ENCODE measurements around the gene UBE2J2. TPM values are rescaled to one million over a fixed set of nuclear protein-coding genes. Genes with fewer than 3 reads are reported as not detected.

UBE2J2 gene
- total and polyA plus RNA-seq, 4 donors, result 21.0 to 30.4 (median 25.8) TPM

- Histone ChIP-seq H3K27me3 (ENCODE audit: control insufficient read depth in 4 of 4, insufficient read depth in 4 of 4, low read length in 3 of 4) (no peaks in the 10 kb centered on the region), H3K9ac (ENCODE audit: low read depth in 1 of 2, low read length in 2 of 2) (no peak overlapping the region), H3K9me3 (ENCODE audit: control insufficient read depth in 4 of 4, low read length in 3 of 4) (no peaks in the 10 kb centered on the region), H3K36me3 (ENCODE audit: control insufficient read depth in 4 of 4, insufficient read depth in 3 of 4, low read depth in 1 of 4, low read length in 3 of 4) (peaks cover 0 to 2% (median 0%) of the 10 kb centered on the region in 4 donors), H3K4me3 (ENCODE audit: low read depth in 1 of 3, low read length in 3 of 3) (no peak overlapping the region), H3K4me1 (ENCODE audit: control insufficient read depth in 4 of 4, insufficient read depth in 4 of 4, low read length in 3 of 4) (peaks cover 13 to 39% (median 32%) of the 10 kb centered on the region in 4 donors), H3K27ac (ENCODE audit: low read depth in 1 of 2, low read length in 2 of 2) (no peak overlapping the region)
- WGBS, result 94% methylated on average over 15 of the region's 15 CpGs
- TF ChIP-seq, protein P1, sequence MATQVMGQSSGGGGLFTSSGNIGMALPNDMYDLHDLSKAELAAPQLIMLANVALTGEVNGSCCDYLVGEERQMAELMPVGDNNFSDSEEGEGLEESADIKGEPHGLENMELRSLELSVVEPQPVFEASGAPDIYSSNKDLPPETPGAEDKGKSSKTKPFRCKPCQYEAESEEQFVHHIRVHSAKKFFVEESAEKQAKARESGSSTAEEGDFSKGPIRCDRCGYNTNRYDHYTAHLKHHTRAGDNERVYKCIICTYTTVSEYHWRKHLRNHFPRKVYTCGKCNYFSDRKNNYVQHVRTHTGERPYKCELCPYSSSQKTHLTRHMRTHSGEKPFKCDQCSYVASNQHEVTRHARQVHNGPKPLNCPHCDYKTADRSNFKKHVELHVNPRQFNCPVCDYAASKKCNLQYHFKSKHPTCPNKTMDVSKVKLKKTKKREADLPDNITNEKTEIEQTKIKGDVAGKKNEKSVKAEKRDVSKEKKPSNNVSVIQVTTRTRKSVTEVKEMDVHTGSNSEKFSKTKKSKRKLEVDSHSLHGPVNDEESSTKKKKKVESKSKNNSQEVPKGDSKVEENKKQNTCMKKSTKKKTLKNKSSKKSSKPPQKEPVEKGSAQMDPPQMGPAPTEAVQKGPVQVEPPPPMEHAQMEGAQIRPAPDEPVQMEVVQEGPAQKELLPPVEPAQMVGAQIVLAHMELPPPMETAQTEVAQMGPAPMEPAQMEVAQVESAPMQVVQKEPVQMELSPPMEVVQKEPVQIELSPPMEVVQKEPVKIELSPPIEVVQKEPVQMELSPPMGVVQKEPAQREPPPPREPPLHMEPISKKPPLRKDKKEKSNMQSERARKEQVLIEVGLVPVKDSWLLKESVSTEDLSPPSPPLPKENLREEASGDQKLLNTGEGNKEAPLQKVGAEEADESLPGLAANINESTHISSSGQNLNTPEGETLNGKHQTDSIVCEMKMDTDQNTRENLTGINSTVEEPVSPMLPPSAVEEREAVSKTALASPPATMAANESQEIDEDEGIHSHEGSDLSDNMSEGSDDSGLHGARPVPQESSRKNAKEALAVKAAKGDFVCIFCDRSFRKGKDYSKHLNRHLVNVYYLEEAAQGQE (IDR thresholded peaks at IDR 0.05), result no peak
- TF ChIP-seq TAF1 (conservative IDR thresholded peaks at IDR 0.05) (no peak), RXRA (IDR thresholded peaks at IDR 0.05) (no peak), EGR1 (IDR thresholded peaks at IDR 0.05; ENCODE audit: low read depth in 2 of 2) (no peak), RAD21 (IDR thresholded peaks at IDR 0.05) (no peak), MAX (IDR thresholded peaks at IDR 0.05) (no peak), JUND (IDR thresholded peaks at IDR 0.05) (no peak), FOXA1 (IDR thresholded peaks at IDR 0.05) (no peak), ZBTB33 (IDR thresholded peaks at IDR 0.05) (no peak), SP1 (IDR thresholded peaks at IDR 0.05) (no peak), GABPA (IDR thresholded peaks at IDR 0.05 in 1 of 2, conservative IDR thresholded peaks at IDR 0.05 in 1 of 2) (no peak), HNF4A (conservative IDR thresholded peaks at IDR 0.05) (no peak), FOXA2 (IDR thresholded peaks at IDR 0.05) (no peak), HNF4G (IDR thresholded peaks at IDR 0.05) (no peak), YY1 (IDR thresholded peaks at IDR 0.05) (no peak)
- DNase-seq (ENCODE audit: low spot score), result no peak
Observed at GRCh38 chr1:1274931-1275431, 1.3 kb upstream of the UBE2J2 start.

- Histone ChIP-seq H3K9ac (ENCODE audit: low read depth in 1 of 2, low read length in 2 of 2) (peak overlapping the region in 1 of 2 donors; percentile 81), H3K27ac (ENCODE audit: low read depth in 1 of 2, low read length in 2 of 2) (peak overlapping the region in 1 of 2 donors; percentile 69), H3K9me3 (ENCODE audit: control insufficient read depth in 4 of 4, low read length in 3 of 4) (no peaks in the 10 kb centered on the region), H3K4me3 (ENCODE audit: low read depth in 1 of 3, low read length in 3 of 3) (peak overlapping the region; percentile 54 to 94 (median 68)), H3K27me3 (ENCODE audit: control insufficient read depth in 4 of 4, insufficient read depth in 4 of 4, low read length in 3 of 4) (no peaks in the 10 kb centered on the region), H3K4me1 (ENCODE audit: control insufficient read depth in 4 of 4, insufficient read depth in 4 of 4, low read length in 3 of 4) (peaks cover 13 to 39% (median 32%) of the 10 kb centered on the region in 4 donors), H3K36me3 (ENCODE audit: control insufficient read depth in 4 of 4, insufficient read depth in 3 of 4, low read depth in 1 of 4, low read length in 3 of 4) (peaks cover 0 to 2% (median 0%) of the 10 kb centered on the region in 4 donors)
- 24% methylated on average over 31 of the region's 31 CpGs for WGBS
- DNase-seq (ENCODE audit: low spot score), result no peak
- TF ChIP-seq, protein P2, sequence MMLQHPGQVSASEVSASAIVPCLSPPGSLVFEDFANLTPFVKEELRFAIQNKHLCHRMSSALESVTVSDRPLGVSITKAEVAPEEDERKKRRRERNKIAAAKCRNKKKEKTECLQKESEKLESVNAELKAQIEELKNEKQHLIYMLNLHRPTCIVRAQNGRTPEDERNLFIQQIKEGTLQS (IDR thresholded peaks at IDR 0.05), result no peak
- TF ChIP-seq GABPA (IDR thresholded peaks at IDR 0.05 in 1 of 2, conservative IDR thresholded peaks at IDR 0.05 in 1 of 2), result no peak
- TF ChIP-seq RXRA (IDR thresholded peaks at IDR 0.05), result no peak
- no peak for TF ChIP-seq FOXA1 (IDR thresholded peaks at IDR 0.05)
- no peak for TF ChIP-seq JUND (IDR thresholded peaks at IDR 0.05)
- TF ChIP-seq RAD21 (IDR thresholded peaks at IDR 0.05), result no peak
- TF ChIP-seq TAF1 (conservative IDR thresholded peaks at IDR 0.05), result no peak
- no peak for TF ChIP-seq CTCF (IDR thresholded peaks at IDR 0.05; ENCODE audit: low read depth, low read length, missing input control)
- TF ChIP-seq NR2F2 (IDR thresholded peaks at IDR 0.05), result no peak
- no peak for TF ChIP-seq ZBTB33 (IDR thresholded peaks at IDR 0.05)
- no peak for TF ChIP-seq EGR1 (IDR thresholded peaks at IDR 0.05; ENCODE audit: low read depth in 2 of 2)
- no peak for TF ChIP-seq HNF4G (IDR thresholded peaks at IDR 0.05)
- TF ChIP-seq HNF4A (conservative IDR thresholded peaks at IDR 0.05), result no peak
- no peak for TF ChIP-seq SP1 (IDR thresholded peaks at IDR 0.05)
- TF ChIP-seq MAX (IDR thresholded peaks at IDR 0.05), result no peak
Observed at GRCh38 chr1:1274299-1274930, 761 bp upstream of the UBE2J2 start.
